DND-41 (cell line): ENCODE data around the gene GRIK3.

ENCODE experiments used
- ATAC-seq: fragments of 200-7000 bp; cut with Tn5 transposase; 3 replicates; pipeline ENCODE4 v1.9.1; 2021; ENCODE audit warnings: low read depth; ENCODE audit not compliant: insufficient read depth
- DNase-seq: peaks from one replicate; pipeline ENCODE4 v3.0.0-alpha.2; 2020
- H2AFZ ChIP-seq: 2 replicates; pipeline ENCODE4 v1.6.0; 2012; ENCODE audit warnings: low read depth, low read length
- H3K27ac ChIP-seq: 2 replicates; pipeline ENCODE4 v1.5.1; 2012; ENCODE audit warnings: low read length, inconsistent platforms
- H3K27me3 ChIP-seq: fragments of 200-600 bp; sonication (generic); 2 replicates; pipeline ENCODE4 v1.6.0; 2012; ENCODE audit warnings: low read length, mild to moderate bottlenecking, inconsistent platforms; ENCODE audit not compliant: insufficient read depth, poor library complexity
- H3K36me3 ChIP-seq: 2 replicates; pipeline ENCODE4 v1.5.1; 2012; ENCODE audit warnings: low read length, inconsistent platforms; ENCODE audit not compliant: insufficient read depth
- H3K4me1 ChIP-seq: 2 replicates; pipeline ENCODE4 v1.5.1; 2012; ENCODE audit warnings: mild to moderate bottlenecking, low read length; ENCODE audit not compliant: insufficient read depth
- H3K4me2 ChIP-seq: 2 replicates; pipeline ENCODE4 v1.6.0; 2012; ENCODE audit warnings: mild to moderate bottlenecking, moderate library complexity, low read length, inconsistent platforms; ENCODE audit not compliant: insufficient read depth
- H3K4me3 ChIP-seq, 2 experiments: fragments of 200-600 bp in 1 of 2; shearing (Covaris generic) in 1 of 2; 2 replicates each; pipeline ENCODE4 v1.5.1; 2012 to 2016; ENCODE audit warnings: inconsistent platforms in 2 of 2, low read length in 2 of 2, mild to moderate bottlenecking in 2 of 2, low read depth in 1 of 2, moderate library complexity in 1 of 2
- H3K79me2 ChIP-seq: 2 replicates; pipeline ENCODE4 v1.6.0; 2012; ENCODE audit warnings: low read length, inconsistent platforms; ENCODE audit not compliant: insufficient read depth
- H3K9ac ChIP-seq: 2 replicates; pipeline ENCODE4 v1.6.0; 2012; ENCODE audit warnings: low read depth, mild to moderate bottlenecking, inconsistent platforms, low read length, moderate library complexity
- H3K9me3 ChIP-seq: 2 replicates; pipeline ENCODE4 v1.5.1; 2012; ENCODE audit warnings: low read length, moderate library complexity, mild to moderate bottlenecking, inconsistent platforms; ENCODE audit not compliant: insufficient read depth, severe bottlenecking
- H4K20me1 ChIP-seq: 2 replicates; pipeline ENCODE4 v1.6.0; 2012; ENCODE audit warnings: low read length; ENCODE audit not compliant: insufficient read depth
- CTCF ChIP-seq: IDR thresholded peaks from 2 replicates; pipeline ENCODE4 v1.5.1; 2012; ENCODE audit warnings: borderline replicate concordance, low read length, moderate library complexity, mild to moderate bottlenecking; ENCODE audit not compliant: poor library complexity, severe bottlenecking; ENCODE audit errors: extremely low read depth
- EZH2 ChIP-seq: IDR thresholded peaks from 3 replicates; pipeline ENCODE4 v1.6.1; 2012; ENCODE audit warnings: borderline replicate concordance, low read depth, mild to moderate bottlenecking, moderate library complexity, low read length, inconsistent platforms; ENCODE audit not compliant: severe bottlenecking

Gene GRIK3

DNA sequence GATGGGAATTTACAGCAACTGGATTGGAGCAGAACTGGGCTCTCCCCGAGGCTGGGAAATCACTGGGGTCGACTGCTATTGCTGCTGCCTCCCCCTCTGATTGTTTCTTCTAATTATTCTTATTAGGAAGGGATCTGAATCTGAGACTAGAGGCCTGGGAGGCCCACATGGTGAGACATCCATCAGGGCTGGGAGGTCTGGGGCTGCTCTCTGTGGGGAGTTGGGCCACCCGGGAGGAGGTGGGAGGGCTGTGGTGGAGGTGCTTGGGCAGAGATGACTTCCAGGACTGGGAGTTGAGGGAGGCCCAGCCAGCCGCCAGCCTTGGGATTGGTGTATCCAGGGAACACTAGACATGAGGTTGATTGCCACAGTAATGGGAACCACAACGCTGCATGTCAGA, 247.9 kb downstream of the GRIK3 start:
- H3K9me3 ChIP-seq: no peaks in the 10 kb centered on the region
- no peaks in the 10 kb centered on the region for H4K20me1 ChIP-seq
- no peak overlapping the region for H3K4me2 ChIP-seq
- H3K36me3 ChIP-seq: no peaks in the 10 kb centered on the region
- no peak overlapping the region for H3K27ac ChIP-seq
- no peak for ATAC-seq
- no peak overlapping the region for H2AFZ ChIP-seq
- DNase-seq: no peak
- no peak overlapping the region for H3K4me3 ChIP-seq
- H3K9ac ChIP-seq: no peak overlapping the region
- H3K79me2 ChIP-seq: no peaks in the 10 kb centered on the region
- peaks cover 25% of the 10 kb centered on the region for H3K27me3 ChIP-seq
- TF ChIP-seq EZH2 (no peak), CTCF (no peak)
- H3K4me1 ChIP-seq: no peaks in the 10 kb centered on the region

- H4K20me1 ChIP-seq: no peaks in the 10 kb centered on the region
- H3K4me3 ChIP-seq: no peak overlapping the region
- H2AFZ ChIP-seq: no peak overlapping the region
- no peak overlapping the region for H3K4me2 ChIP-seq
- H3K27ac ChIP-seq: no peak overlapping the region
- ATAC-seq: no peak
- no peaks in the 10 kb centered on the region for H3K36me3 ChIP-seq
- H3K9me3 ChIP-seq: no peaks in the 10 kb centered on the region
- no peaks in the 10 kb centered on the region for H3K79me2 ChIP-seq
- no peak overlapping the region for H3K9ac ChIP-seq
- no peaks in the 10 kb centered on the region for H3K4me1 ChIP-seq
- no peak for DNase-seq
- no peak for TF ChIP-seq EZH2
- TF ChIP-seq CTCF: no peak
- H3K27me3 ChIP-seq: peaks cover 27% of the 10 kb centered on the region
Observed at GRCh38 chr1:36784147-36784859, 250.0 kb downstream of the GRIK3 start.

DNA sequence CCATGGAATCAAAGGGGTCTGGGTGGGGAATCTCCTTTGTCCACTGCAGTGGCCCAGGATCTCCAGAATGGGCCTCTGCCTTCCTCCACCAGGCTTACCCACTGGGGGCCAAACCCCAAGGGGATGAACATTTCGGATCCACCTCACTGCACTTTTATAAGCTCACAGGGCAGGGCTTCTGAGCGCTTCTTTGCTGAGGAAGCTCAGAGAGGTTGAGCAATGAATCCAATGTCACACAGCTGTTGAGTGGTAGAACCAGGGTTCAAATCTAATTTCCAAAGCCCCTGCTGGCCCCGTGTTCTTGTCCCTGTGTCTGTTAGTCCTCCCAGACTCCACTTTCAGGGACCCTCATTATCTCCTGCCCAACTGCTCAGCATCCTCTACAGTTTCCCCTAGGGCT, 250.8 kb downstream of the GRIK3 start:
- ATAC-seq: no peak
- no peak for DNase-seq
- no peak overlapping the region for H3K9ac ChIP-seq
- H3K79me2 ChIP-seq: no peaks in the 10 kb centered on the region
- H3K27me3 ChIP-seq: peaks cover 27% of the 10 kb centered on the region
- no peaks in the 10 kb centered on the region for H4K20me1 ChIP-seq
- H3K27ac ChIP-seq: no peak overlapping the region
- TF ChIP-seq CTCF: no peak
- no peak for TF ChIP-seq EZH2
- no peaks in the 10 kb centered on the region for H3K4me1 ChIP-seq
- H3K4me2 ChIP-seq: no peak overlapping the region
- no peak overlapping the region for H2AFZ ChIP-seq
- no peaks in the 10 kb centered on the region for H3K9me3 ChIP-seq
- no peak overlapping the region for H3K4me3 ChIP-seq
- no peaks in the 10 kb centered on the region for H3K36me3 ChIP-seq
